Testis (tissue), 2 donors: ENCODE data around the gene HCRT.

ENCODE experiments used
- CTCF ChIP-seq, 3 experiments: fragments of 450-650 bp in 2 of 3; fragments of 200-600 bp in 1 of 3; sonication (generic) in 1 of 3; IDR thresholded peaks; one replicate each; pipeline ENCODE4 v1.5.1; 2016 to 2019; ENCODE audit warnings: antibody characterized with exemption in 3 of 3, mild to moderate bottlenecking in 2 of 3, moderate library complexity in 1 of 3
- POLR2A ChIP-seq: fragments of 450-650 bp; IDR thresholded peaks from one replicate; pipeline ENCODE4 v1.6.1; 2017; ENCODE audit warnings: antibody characterized with exemption, mild to moderate bottlenecking, moderate library complexity

- no peak for TF ChIP-seq POLR2A
- no peak for TF ChIP-seq CTCF (IDR thresholded peaks at IDR 0.05)
Measured at GRCh38 chr17:42182927-42183734, 2.1 kb downstream of the HCRT start.
